ENCODE data around the gene KLF3. TPM values are rescaled to one million over a fixed set of nuclear protein-coding genes. Genes with fewer than 3 reads are reported as not detected.

Gene KLF3
- total RNA-seq, 1 experiment from 2014 or later = 14.4 TPM

DNA sequence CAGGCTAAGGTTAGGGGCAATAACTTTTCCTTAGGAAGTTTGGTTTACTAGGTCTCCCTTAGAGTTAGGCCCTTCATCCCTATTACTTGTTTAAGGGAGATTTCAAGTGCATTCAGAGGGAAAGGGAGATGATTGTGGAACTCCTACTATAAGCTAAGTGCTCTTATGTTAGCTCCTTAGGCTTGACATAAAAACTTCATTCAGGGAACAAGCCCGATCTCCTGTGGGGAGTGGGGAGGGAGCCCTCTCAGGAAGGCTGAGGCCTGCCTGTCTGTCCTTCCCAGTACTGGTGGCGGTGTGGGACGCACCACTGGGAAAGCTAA lies 8.0 kb downstream of the KLF3 start:
- BruUV-seq (replicated peaks) = no TSS peak
- Histone ChIP-seq H3K9me3 (ENCODE audit: control insufficient read depth, insufficient read depth, low read depth, low read length) (no peaks in the 10 kb centered on the region), H3K36me3 (ENCODE audit: control insufficient read depth, insufficient read depth, low read length) (no peaks in the 10 kb centered on the region), H3K27me3 (ENCODE audit: control insufficient read depth, insufficient read depth, low read length) (no peaks in the 10 kb centered on the region), H3K27ac (ENCODE audit: low read length) (peak overlapping the region; percentile 44; the same call in 1 of the 2 replicates), H3K4me3 (ENCODE audit: low read depth in 2 of 2, low read length in 2 of 2) (no peak overlapping the region), H3K4me1 (ENCODE audit: control insufficient read depth, insufficient read depth, low read length) (peaks cover 70% of the 10 kb centered on the region)
- in situ Hi-C loops (cut with HindIII; ENCODE audit: low pct_unique_long_range_greater_than_20kb, low sequenced_read_pairs) = no loop called here
- DNase-seq (ENCODE audit: low read depth, low spot score) (no peak), ATAC-seq (no peak)
- intact Hi-C loops (cut with micrococcal nuclease; ENCODE audit: unreplicated experiment) = loop anchor here (10.0 kb wide), 1 partner anchor 607 kb away; no protein-coding TSS in a partner anchor
- CTCF ChIA-PET = no interaction called here
- TF ChIP-seq SIN3A (IDR thresholded peaks at IDR 0.05; ENCODE audit: borderline replicate concordance, insufficient read depth, low read depth, low read length) (no peak), TCF7L2 (IDR thresholded peaks at IDR 0.05; ENCODE audit: low read depth, low read length) (no peak), REST (IDR thresholded peaks at IDR 0.05; ENCODE audit: insufficient read depth in 1 of 2, low read depth in 2 of 2, low read length in 1 of 2) (no peak)
- POLR2A ChIA-PET = no interaction called here

DNA sequence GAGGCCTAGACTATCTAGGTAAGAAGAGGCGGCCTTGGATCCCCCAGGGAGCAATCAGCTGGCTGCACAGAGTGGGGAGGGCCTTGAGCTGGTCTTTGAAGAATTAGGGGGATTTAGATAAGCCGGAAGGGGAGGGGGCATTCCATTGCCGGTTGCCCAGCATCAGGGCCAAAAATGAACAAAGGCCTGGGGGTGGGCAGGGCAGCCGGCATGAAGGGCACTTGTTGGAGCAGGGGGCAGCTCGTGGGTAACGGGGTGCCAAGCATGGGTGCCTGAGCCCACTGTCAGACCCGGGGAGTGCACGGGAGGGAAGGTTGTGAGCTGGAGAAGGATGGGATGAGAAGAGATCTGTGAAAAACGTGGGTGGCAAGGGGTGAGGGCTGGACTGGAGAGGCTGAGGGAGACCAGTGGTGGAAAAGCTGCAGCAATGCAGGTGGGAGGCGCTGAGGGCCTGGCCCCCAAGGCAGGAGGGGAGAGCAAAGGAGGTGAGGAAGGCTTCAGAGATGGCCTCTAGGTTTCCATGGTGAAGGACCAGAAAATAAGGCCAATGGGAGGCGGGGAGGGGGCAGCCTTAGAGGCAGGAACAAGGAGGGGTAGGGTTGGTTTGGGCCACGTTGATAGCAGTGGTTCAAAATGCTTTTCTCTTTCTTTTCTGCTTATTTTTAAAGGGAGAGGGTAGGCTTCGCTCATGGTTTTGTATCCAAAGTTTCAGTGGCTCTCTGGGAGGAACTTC lies 8.6 kb downstream of the KLF3 start:
- in situ Hi-C loops (cut with HindIII; ENCODE audit: low pct_unique_long_range_greater_than_20kb, low sequenced_read_pairs) = no loop called here
- Histone ChIP-seq H3K36me3 (ENCODE audit: control insufficient read depth, insufficient read depth, low read length) (no peaks in the 10 kb centered on the region), H3K9me3 (ENCODE audit: control insufficient read depth, insufficient read depth, low read depth, low read length) (no peaks in the 10 kb centered on the region), H3K27me3 (ENCODE audit: control insufficient read depth, insufficient read depth, low read length) (no peaks in the 10 kb centered on the region), H3K4me1 (ENCODE audit: control insufficient read depth, insufficient read depth, low read length) (peaks cover 67% of the 10 kb centered on the region), H3K27ac (ENCODE audit: low read length) (peak overlapping the region; percentile 51), H3K4me3 (ENCODE audit: low read depth in 2 of 2, low read length in 2 of 2) (no peak overlapping the region)
- no peak for DNase-seq (ENCODE audit: low read depth, low spot score)
- TF ChIP-seq TCF7L2 (IDR thresholded peaks at IDR 0.05; ENCODE audit: low read depth, low read length) (no peak), POLR2AphosphoS5 (IDR thresholded peaks at IDR 0.05; ENCODE audit: low read depth, low read length) (no peak), CTCF (IDR thresholded peaks at IDR 0.05) (no peak)
- ChIA-PET CTCF (no interaction called here), POLR2A (no interaction called here)
- no TSS peak for BruUV-seq (replicated peaks)
- intact Hi-C loops (cut with micrococcal nuclease; ENCODE audit: unreplicated experiment) = loop anchor here (10.0 kb wide), 1 partner anchor 608 kb away; no protein-coding TSS in a partner anchor
- peak; percentile 40 for ATAC-seq
